ENCODE results near the gene SH3BP5.
"Not testable (repeated sequence)": the region's sequence is repeated elsewhere in the genome, so short reads cannot be mapped to it uniquely, and the experiment has no call there.

SH3BP5 gene

GRCh38 chr3:15355086-15355485 lies 22.7 kb upstream of the SH3BP5 start:
- TF ChIP-seq CTCF (conservative IDR thresholded peaks at IDR 0.05; ENCODE audit: low read depth, low read length), result no peak
- H2AFZ ChIP-seq (ENCODE audit: low read depth), result no peak overlapping the region
- H3K4me1 ChIP-seq (ENCODE audit: low read depth, poor library complexity, severe bottlenecking), result peaks cover 42% of the 10 kb centered on the region
- no peak overlapping the region for H3K4me2 ChIP-seq
- H3K27me3 ChIP-seq (ENCODE audit: insufficient read depth, low read depth), result no peaks in the 10 kb centered on the region
- no peak overlapping the region for H3K27ac ChIP-seq
- H3K4me3 ChIP-seq (IDR thresholded peaks at IDR 0.05; ENCODE audit: insufficient read depth, low read depth, low read length), result no peak overlapping the region
- H4K20me1 ChIP-seq (ENCODE audit: insufficient read depth), result no peaks in the 10 kb centered on the region
- no peaks in the 10 kb centered on the region for H3K79me2 ChIP-seq (ENCODE audit: insufficient read depth, low read depth)
- no peak overlapping the region for H3K9ac ChIP-seq
- H3K36me3 ChIP-seq (ENCODE audit: insufficient read depth), result no peaks in the 10 kb centered on the region

GRCh38 chr3:15354485-15354884 lies 22.1 kb upstream of the SH3BP5 start:
- H3K27me3 ChIP-seq (ENCODE audit: insufficient read depth, low read depth), result no peaks in the 10 kb centered on the region
- TF ChIP-seq CTCF (conservative IDR thresholded peaks at IDR 0.05; ENCODE audit: low read depth, low read length), result no peak

GRCh38 chr3:15350141-15350540 lies 17.8 kb upstream of the SH3BP5 start:
- H3K9ac ChIP-seq, result no peak overlapping the region
- H3K4me1 ChIP-seq (ENCODE audit: low read depth, poor library complexity, severe bottlenecking), result peaks cover 25% of the 10 kb centered on the region
- no peak overlapping the region for H3K4me2 ChIP-seq
- H4K20me1 ChIP-seq (ENCODE audit: insufficient read depth), result no peaks in the 10 kb centered on the region
- H3K36me3 ChIP-seq (ENCODE audit: insufficient read depth), result no peaks in the 10 kb centered on the region
- H3K27me3 ChIP-seq (ENCODE audit: insufficient read depth, low read depth), result no peaks in the 10 kb centered on the region
- H3K79me2 ChIP-seq (ENCODE audit: insufficient read depth, low read depth), result no peaks in the 10 kb centered on the region
- no peak overlapping the region for H2AFZ ChIP-seq (ENCODE audit: low read depth)
- H3K4me3 ChIP-seq (IDR thresholded peaks at IDR 0.05; ENCODE audit: insufficient read depth, low read depth, low read length), result no peak overlapping the region
- TF ChIP-seq CTCF (conservative IDR thresholded peaks at IDR 0.05; ENCODE audit: low read depth, low read length), result no peak
- no peak overlapping the region for H3K27ac ChIP-seq

More at GRCh38 chr3:15354485-15354884, 22.1 kb upstream of the SH3BP5 start:
- no peaks in the 10 kb centered on the region for H4K20me1 ChIP-seq (ENCODE audit: insufficient read depth)
- H3K4me2 ChIP-seq, result no peak overlapping the region
- H3K4me3 ChIP-seq (IDR thresholded peaks at IDR 0.05; ENCODE audit: insufficient read depth, low read depth, low read length), result no peak overlapping the region
- no peak overlapping the region for H3K9ac ChIP-seq
- H3K4me1 ChIP-seq (ENCODE audit: low read depth, poor library complexity, severe bottlenecking), result peaks cover 38% of the 10 kb centered on the region
- H3K79me2 ChIP-seq (ENCODE audit: insufficient read depth, low read depth), result no peaks in the 10 kb centered on the region
- H3K27ac ChIP-seq, result no peak overlapping the region
- no peaks in the 10 kb centered on the region for H3K36me3 ChIP-seq (ENCODE audit: insufficient read depth)
- no peak overlapping the region for H2AFZ ChIP-seq (ENCODE audit: low read depth)

GRCh38 chr3:15349438-15349837 lies 17.1 kb upstream of the SH3BP5 start:
- H3K4me2 ChIP-seq; H3K27me3 ChIP-seq (ENCODE audit: insufficient read depth, low read depth): not testable (repeated sequence)

GRCh38 chr3:15348246-15348645 lies 15.9 kb upstream of the SH3BP5 start:
- H3K36me3 ChIP-seq (ENCODE audit: insufficient read depth), result no peaks in the 10 kb centered on the region
- no peaks in the 10 kb centered on the region for H4K20me1 ChIP-seq (ENCODE audit: insufficient read depth)
- H3K79me2 ChIP-seq (ENCODE audit: insufficient read depth, low read depth), result no peaks in the 10 kb centered on the region
- no peak overlapping the region for H3K9ac ChIP-seq
- no peak overlapping the region for H2AFZ ChIP-seq (ENCODE audit: low read depth)
- no peak for TF ChIP-seq CTCF (conservative IDR thresholded peaks at IDR 0.05; ENCODE audit: low read depth, low read length)
- H3K27me3 ChIP-seq (ENCODE audit: insufficient read depth, low read depth), result no peaks in the 10 kb centered on the region
- peaks cover 25% of the 10 kb centered on the region for H3K4me1 ChIP-seq (ENCODE audit: low read depth, poor library complexity, severe bottlenecking)
- H3K4me3 ChIP-seq (IDR thresholded peaks at IDR 0.05; ENCODE audit: insufficient read depth, low read depth, low read length), result no peak overlapping the region
- H3K27ac ChIP-seq, result peak overlapping the region; percentile 18; the same call in 1 of the 2 replicates
- no peak overlapping the region; the same call in 1 of the 2 replicates for H3K4me2 ChIP-seq

More at GRCh38 chr3:15349438-15349837, 17.1 kb upstream of the SH3BP5 start:
- not testable (repeated sequence) for H3K4me3 ChIP-seq (IDR thresholded peaks at IDR 0.05; ENCODE audit: insufficient read depth, low read depth, low read length); H2AFZ ChIP-seq (ENCODE audit: low read depth); H4K20me1 ChIP-seq (ENCODE audit: insufficient read depth); H3K79me2 ChIP-seq (ENCODE audit: insufficient read depth, low read depth); H3K27ac ChIP-seq; H3K36me3 ChIP-seq (ENCODE audit: insufficient read depth); H3K9ac ChIP-seq
- peaks cover 25% of the 10 kb centered on the region for H3K4me1 ChIP-seq (ENCODE audit: low read depth, poor library complexity, severe bottlenecking)
